Stimulated activated CD8-positive, alpha-beta memory T cell treated with anti-CD3 and anti-CD28 coated beads, Interleukin-15, amount 100 ng/mL, for 4 hours (primary cell): ENCODE data around the gene KCNIP4.

Experiments
- DNase-seq, 2 donors: peaks; one replicate each; pipeline ENCODE4 v3.0.0-alpha.2; 2020; ENCODE audit warnings: low read depth in 2 of 2

Gene KCNIP4

DNA sequence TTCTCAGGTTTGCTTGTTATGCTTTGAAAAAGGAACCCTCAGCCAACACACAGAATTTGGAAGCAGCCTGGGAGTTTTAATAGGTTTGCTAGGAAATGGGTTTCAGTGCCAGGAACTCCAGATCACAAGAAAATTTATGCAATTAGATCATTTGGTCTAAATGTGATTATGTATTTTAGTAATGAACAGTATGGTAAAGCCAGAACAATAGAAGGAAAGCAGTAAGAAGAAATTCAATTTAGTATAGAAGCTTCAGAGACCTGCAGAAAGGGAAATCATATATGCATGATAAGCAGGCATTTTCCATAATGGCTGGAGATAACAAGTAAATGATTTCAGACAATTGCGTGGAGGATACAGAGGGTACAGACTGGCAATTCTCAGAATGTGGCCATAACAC lies 184.7 kb downstream of the KCNIP4 start:
- DNase-seq = no peak

GRCh38 chr4:21757248-21757647 lies 191.3 kb downstream of the KCNIP4 start:
- DNase-seq = no peak

- DNase-seq = no peak
Observed at GRCh38 chr4:21753084-21753760, 195.3 kb downstream of the KCNIP4 start.

DNA sequence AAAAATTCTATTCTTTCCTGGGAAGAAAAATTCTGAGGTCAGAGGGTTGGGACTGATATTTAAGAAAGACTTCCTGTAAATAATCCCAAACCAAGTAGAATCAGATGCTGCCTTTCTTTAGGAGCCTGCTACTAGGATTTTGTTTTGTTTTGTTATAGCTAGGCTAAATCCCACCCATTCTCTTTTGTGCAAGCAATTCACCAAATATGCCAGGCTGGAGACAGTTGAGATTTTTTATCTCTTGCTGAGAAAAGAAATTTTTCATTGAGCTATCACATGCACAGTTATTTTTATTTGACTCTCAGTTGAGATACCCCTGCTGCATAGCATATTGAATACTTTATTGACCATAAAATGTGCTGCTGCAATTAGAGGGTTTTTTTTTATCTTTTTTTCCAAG lies 196.0 kb downstream of the KCNIP4 start:
- DNase-seq = no peak

GRCh38 chr4:21749924-21750323 lies 198.6 kb downstream of the KCNIP4 start:
- DNase-seq = no peak

GRCh38 chr4:21749412-21749811 lies 199.2 kb downstream of the KCNIP4 start:
- DNase-seq = no peak

DNA sequence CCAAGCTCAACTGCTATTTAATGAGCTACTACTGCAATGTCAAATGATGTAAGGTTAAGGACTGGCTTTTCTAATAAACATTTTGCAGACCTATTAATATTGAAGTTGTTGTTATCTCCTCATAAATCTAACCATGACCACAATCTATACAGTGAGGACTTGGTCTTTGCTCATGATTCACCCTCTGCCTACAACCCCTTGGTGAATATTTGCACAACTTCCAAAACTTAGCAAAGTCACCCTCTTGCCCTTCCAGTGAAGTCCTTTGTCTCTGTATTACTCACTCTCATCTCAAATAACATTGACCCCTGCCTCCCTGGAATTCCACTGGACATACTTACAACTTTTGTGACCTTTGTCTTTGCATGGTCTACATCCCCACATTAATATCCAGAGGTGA lies 204.5 kb downstream of the KCNIP4 start:
- DNase-seq = no peak

- DNase-seq = no peak
Observed at GRCh38 chr4:21742326-21742725, 206.2 kb downstream of the KCNIP4 start.

- no peak for DNase-seq
Observed at GRCh38 chr4:21738821-21739220, 209.8 kb downstream of the KCNIP4 start.

- no peak for DNase-seq
Observed at GRCh38 chr4:21735866-21736265, 212.7 kb downstream of the KCNIP4 start.

DNA sequence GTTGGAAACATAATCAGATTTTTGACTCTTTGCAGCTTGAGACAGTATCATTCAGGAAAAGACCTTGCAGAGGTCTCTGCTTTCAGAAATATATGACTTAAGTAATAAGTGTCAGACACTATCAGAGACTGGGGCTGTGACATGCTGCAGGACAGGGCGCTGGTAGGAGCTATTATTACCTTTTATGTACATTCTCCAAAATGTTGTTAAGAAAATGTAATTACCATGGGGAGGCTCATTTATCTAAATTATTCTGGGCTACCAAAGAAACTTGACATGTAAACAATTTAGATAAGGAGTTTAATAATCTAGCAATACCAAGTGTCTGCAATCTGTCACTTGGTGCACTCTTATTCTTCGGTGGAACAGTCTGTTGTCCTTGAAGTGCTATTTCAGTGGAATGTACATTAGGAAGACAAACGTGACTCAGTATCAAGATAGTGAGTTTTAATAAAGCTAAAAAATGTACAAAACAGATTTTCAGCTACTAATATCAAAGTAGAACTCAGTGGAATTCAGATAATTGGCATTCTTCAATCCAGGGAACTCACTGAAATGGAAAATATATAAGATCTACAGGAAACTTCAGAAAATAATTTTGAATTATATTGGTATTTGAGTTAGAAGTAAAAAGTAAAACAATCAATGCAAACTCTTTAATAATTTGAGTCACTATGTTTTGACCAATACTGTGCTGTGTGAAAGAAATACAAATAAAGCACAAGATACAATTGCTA lies 214.5 kb downstream of the KCNIP4 start:
- DNase-seq = no peak

GRCh38 chr4:21728304-21728703 lies 220.3 kb downstream of the KCNIP4 start:
- DNase-seq = no peak

- no peak for DNase-seq
Observed at GRCh38 chr4:21726255-21726815, 222.2 kb downstream of the KCNIP4 start.

- DNase-seq = no peak
Observed at GRCh38 chr4:21722157-21722839, 226.3 kb downstream of the KCNIP4 start.

GRCh38 chr4:21716531-21716930 lies 232.0 kb downstream of the KCNIP4 start:
- DNase-seq = no peak

GRCh38 chr4:21710179-21710835 lies 238.3 kb downstream of the KCNIP4 start:
- DNase-seq = no peak

- DNase-seq = no peak
Observed at GRCh38 chr4:21709761-21710160, 238.8 kb downstream of the KCNIP4 start.

- DNase-seq = no peak
Observed at GRCh38 chr4:21709031-21709430, 239.5 kb downstream of the KCNIP4 start.

DNA sequence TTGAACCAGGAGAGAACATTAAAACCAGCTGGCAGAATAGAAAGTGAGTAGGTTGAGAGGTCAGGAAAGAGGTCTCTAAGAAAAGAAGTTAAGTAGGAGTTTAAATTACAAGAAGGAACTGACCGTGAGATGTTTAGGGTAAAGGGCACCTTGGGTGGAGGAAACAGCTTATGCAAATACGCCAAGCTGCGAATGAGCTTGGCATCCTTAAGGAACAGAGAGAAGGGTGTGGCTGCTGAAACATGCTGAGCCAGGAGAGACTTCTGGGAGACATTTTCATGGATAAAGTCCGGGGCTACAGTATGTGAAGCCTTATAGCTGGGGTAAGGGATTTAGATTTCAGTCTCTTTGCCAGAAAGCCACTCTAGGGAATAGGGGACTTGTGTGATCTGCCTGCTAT lies 249.1 kb downstream of the KCNIP4 start:
- no peak for DNase-seq

- no peak for DNase-seq
Observed at GRCh38 chr4:21697583-21697982, 251.0 kb downstream of the KCNIP4 start.

- no peak for DNase-seq
Observed at GRCh38 chr4:21695141-21695540, 253.4 kb downstream of the KCNIP4 start.

- DNase-seq = no peak
Observed at GRCh38 chr4:21692241-21692640, 256.3 kb downstream of the KCNIP4 start.
